CD14-positive monocyte (primary cell): ENCODE data around the gene GREB1. TPM values are rescaled to one million over a fixed set of nuclear protein-coding genes. Genes with fewer than 3 reads are reported as not detected.

Experiments
- DNase-seq, 3 donors: peaks; one replicate each; pipeline ENCODE4 v3.0.0-alpha.2; 2011 to 2022
- H2AFZ ChIP-seq: 2 replicates; pipeline ENCODE4 v1.6.0; 2012; ENCODE audit warnings: mild to moderate bottlenecking, low read depth, low read length, inconsistent platforms; ENCODE audit not compliant: insufficient read depth, poor library complexity, severe bottlenecking
- H3K27ac ChIP-seq, 2 donors: 1 replicate in 1 of 2; 2 replicates in 1 of 2; pipeline ENCODE4 v1.5.1; 2012 to 2013; ENCODE audit warnings: low read length in 2 of 2, control low read depth in 1 of 2, inconsistent platforms in 1 of 2, low read depth in 1 of 2, mild to moderate bottlenecking in 1 of 2
- H3K27me3 ChIP-seq, 2 donors: one replicate each; pipeline versions ENCODE4 v1.6.0 to v1.6.1; 2011 to 2013; ENCODE audit warnings: low read length in 2 of 2; ENCODE audit not compliant: control insufficient read depth in 2 of 2, insufficient read depth in 2 of 2
- H3K36me3 ChIP-seq, 2 donors: replicated peaks in 1 of 2; 1 replicate in 1 of 2; 2 replicates in 1 of 2; pipeline versions ENCODE4 v1.5.1 to v1.6.1; 2012 to 2013; ENCODE audit warnings: low read length in 2 of 2, control low read depth in 1 of 2, inconsistent platforms in 1 of 2, mild to moderate bottlenecking in 1 of 2; ENCODE audit not compliant: insufficient read depth in 2 of 2, control insufficient read depth in 1 of 2
- H3K4me1 ChIP-seq, 2 donors: 1 replicate in 1 of 2; 2 replicates in 1 of 2; pipeline versions ENCODE4 v1.5.1 to v1.6.1; 2012 to 2013; ENCODE audit warnings: low read length in 2 of 2, control low read depth in 1 of 2, inconsistent platforms in 1 of 2, mild to moderate bottlenecking in 1 of 2, moderate library complexity in 1 of 2; ENCODE audit not compliant: insufficient read depth in 2 of 2, control insufficient read depth in 1 of 2
- H3K4me2 ChIP-seq: replicated peaks from 2 replicates; pipeline ENCODE3; 2012; ENCODE audit warnings: low read length, moderate library complexity, mild to moderate bottlenecking; ENCODE audit not compliant: poor library complexity, severe bottlenecking; ENCODE audit errors: extremely low read depth
- H3K4me3 ChIP-seq, 3 experiments: fragments of 200-600 bp in 1 of 3; sonication (generic) in 1 of 3; replicated peaks in 1 of 3; 1 replicate in 2 of 3; 2 replicates in 1 of 3; pipeline ENCODE4 v1.5.1; 2011 to 2013; ENCODE audit warnings: low read length in 3 of 3, mild to moderate bottlenecking in 3 of 3, control low read depth in 2 of 3, low read depth in 2 of 3, inconsistent platforms in 1 of 3, moderate library complexity in 1 of 3
- H3K79me2 ChIP-seq: 2 replicates; pipeline ENCODE4 v1.6.0; 2012; ENCODE audit warnings: mild to moderate bottlenecking, control low read depth, inconsistent platforms, low read length, moderate library complexity; ENCODE audit not compliant: insufficient read depth
- H3K9ac ChIP-seq: 2 replicates; pipeline ENCODE4 v1.6.0; 2017; ENCODE audit warnings: low read length, mild to moderate bottlenecking; ENCODE audit not compliant: insufficient read depth, poor library complexity, severe bottlenecking
- H3K9me3 ChIP-seq, 2 donors: replicated peaks in 1 of 2; 1 replicate in 1 of 2; 2 replicates in 1 of 2; pipeline versions ENCODE4 v1.5.1 to v1.6.1; 2012 to 2013; ENCODE audit warnings: low read length in 2 of 2, control low read depth in 1 of 2; ENCODE audit not compliant: control insufficient read depth in 1 of 2, insufficient read depth in 1 of 2
- H4K20me1 ChIP-seq: 2 replicates; pipeline ENCODE4 v1.6.0; 2012; ENCODE audit warnings: mild to moderate bottlenecking, low read length, control low read depth, moderate library complexity; ENCODE audit not compliant: insufficient read depth
- H3K27ac Mint-ChIP-seq, 7 donors: one replicate each; pipeline ENCODE4 v1.8.0; 2020; ENCODE audit warnings: mild to moderate bottlenecking in 7 of 7, mixed read lengths in 7 of 7, moderate library complexity in 6 of 7, inconsistent platforms in 2 of 7
- H3K27me3 Mint-ChIP-seq, 3 donors: one replicate each; pipeline ENCODE4 v1.8.0; 2021 to 2022; ENCODE audit warnings: low read depth in 3 of 3, mild to moderate bottlenecking in 3 of 3, mixed read lengths in 3 of 3, moderate library complexity in 3 of 3, inconsistent platforms in 1 of 3
- H3K36me3 Mint-ChIP-seq, 2 donors: one replicate each; pipeline ENCODE4 v1.8.0; 2020; ENCODE audit warnings: mixed read lengths in 2 of 2, inconsistent platforms in 1 of 2, mild to moderate bottlenecking in 1 of 2
- H3K4me1 Mint-ChIP-seq: one replicate; pipeline ENCODE4 v1.8.0; 2020; ENCODE audit warnings: mild to moderate bottlenecking, mixed read lengths
- H3K4me3 Mint-ChIP-seq, 2 donors: one replicate each; pipeline ENCODE4 v1.8.0; 2020; ENCODE audit warnings: mild to moderate bottlenecking in 2 of 2, mixed read lengths in 2 of 2, moderate library complexity in 1 of 2
- H3K9me3 Mint-ChIP-seq, 7 donors: one replicate each; pipeline ENCODE4 v1.8.0; 2020 to 2022; ENCODE audit warnings: mixed read lengths in 7 of 7, mild to moderate bottlenecking in 6 of 7, moderate library complexity in 6 of 7, inconsistent platforms in 2 of 7
- WGBS: methylation state at CpG from one replicate; pipeline ENCODE4 v1.1.5; 2013; ENCODE audit warnings: missing lambda C conversion rate; ENCODE audit not compliant: insufficient coverage; 5-methylcytosine and 5-hydroxymethylcytosine counted together
- intact Hi-C, 2 donors: fragments of 100-400 bp; cut with micrococcal nuclease; formaldehyde crosslinking; loops; one replicate each; pipeline versions ENCODE4 v1.15.0 to v1.15.1; 2023
- polyA plus RNA-seq, 3 donors: library from polyadenylated mRNA; depleted of rRNA in 1 of 3; unstranded in 2 of 3; stranded (reverse) in 1 of 3; fragments of 300-500 nt in 2 of 3; fragments of >200 nt in 1 of 3; fragmentation: Illumina TruSeq in 2 of 3; gene quantifications; 1 replicate in 2 of 3; 2 replicates in 1 of 3; pipeline ENCODE4 v1.2.3, GENCODE V29; 2012 to 2021
- TF ChIP-seq, protein P1 (sequence below): fragments of 200-600 bp; IDR thresholded peaks from one replicate; pipeline ENCODE4 v1.8.0; 2022; ENCODE audit warnings: antibody characterized with exemption, mild to moderate bottlenecking

The GREB1 gene
- polyA plus RNA-seq, 3 donors = not detected

DNA sequence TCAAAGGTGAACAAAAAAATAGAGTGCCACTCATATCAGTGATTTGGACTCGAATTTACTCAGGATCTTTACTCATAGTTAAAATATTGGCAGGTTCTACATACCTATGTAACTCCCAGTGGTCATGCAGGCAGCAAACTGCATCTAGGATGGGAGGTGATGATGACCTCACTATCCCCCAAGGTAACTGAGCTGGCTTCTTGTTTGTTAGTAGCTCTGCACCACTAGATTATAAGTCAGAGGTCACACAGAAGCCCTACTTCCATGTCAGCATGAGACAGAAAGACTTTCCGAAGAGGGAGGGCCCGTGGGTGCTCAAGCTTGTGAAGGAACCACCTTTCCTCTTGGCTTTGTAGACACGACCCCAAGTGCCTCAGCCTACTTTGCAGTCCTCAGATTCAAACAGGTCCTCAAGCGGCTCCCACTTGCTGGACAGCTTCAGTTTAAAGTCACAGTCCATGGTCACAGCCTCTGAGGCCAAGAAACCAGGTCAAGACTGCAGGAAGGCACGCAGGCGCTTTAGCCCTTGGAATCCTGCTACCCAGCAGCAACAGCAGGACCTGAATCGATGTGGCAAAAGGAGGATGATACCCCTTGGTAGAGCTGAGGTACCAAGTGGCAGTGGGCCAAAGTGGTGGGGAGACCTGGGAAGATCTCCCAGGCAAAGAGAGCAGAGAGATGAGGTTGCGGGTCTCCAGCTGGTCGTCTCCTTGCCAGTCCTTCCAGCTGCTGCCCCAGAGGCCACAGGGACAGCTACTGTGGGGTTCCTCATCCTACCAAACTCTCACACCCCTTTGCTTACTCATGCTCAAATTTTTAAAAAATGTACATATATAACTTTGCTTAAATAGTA lies 131.9 kb downstream of the GREB1 start:
- Histone ChIP-seq H3K4me1 (no peaks in the 10 kb centered on the region), H2AFZ (no peak overlapping the region), H3K36me3 (no peaks in the 10 kb centered on the region), H3K27me3 (peaks cover 3 to 18% of the 10 kb centered on the region in 2 donors), H3K4me3 (no peak overlapping the region), H3K9ac (no peak overlapping the region), H3K4me2 (no peak overlapping the region), H3K27ac (no peak overlapping the region), H3K9me3 (peaks cover 0 to 8% of the 10 kb centered on the region in 2 donors), H3K79me2 (no peaks in the 10 kb centered on the region), H4K20me1 (no peaks in the 10 kb centered on the region)
- no peak for DNase-seq
- TF ChIP-seq, protein P1, sequence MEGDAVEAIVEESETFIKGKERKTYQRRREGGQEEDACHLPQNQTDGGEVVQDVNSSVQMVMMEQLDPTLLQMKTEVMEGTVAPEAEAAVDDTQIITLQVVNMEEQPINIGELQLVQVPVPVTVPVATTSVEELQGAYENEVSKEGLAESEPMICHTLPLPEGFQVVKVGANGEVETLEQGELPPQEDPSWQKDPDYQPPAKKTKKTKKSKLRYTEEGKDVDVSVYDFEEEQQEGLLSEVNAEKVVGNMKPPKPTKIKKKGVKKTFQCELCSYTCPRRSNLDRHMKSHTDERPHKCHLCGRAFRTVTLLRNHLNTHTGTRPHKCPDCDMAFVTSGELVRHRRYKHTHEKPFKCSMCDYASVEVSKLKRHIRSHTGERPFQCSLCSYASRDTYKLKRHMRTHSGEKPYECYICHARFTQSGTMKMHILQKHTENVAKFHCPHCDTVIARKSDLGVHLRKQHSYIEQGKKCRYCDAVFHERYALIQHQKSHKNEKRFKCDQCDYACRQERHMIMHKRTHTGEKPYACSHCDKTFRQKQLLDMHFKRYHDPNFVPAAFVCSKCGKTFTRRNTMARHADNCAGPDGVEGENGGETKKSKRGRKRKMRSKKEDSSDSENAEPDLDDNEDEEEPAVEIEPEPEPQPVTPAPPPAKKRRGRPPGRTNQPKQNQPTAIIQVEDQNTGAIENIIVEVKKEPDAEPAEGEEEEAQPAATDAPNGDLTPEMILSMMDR = no peak
- Mint-ChIP-seq H3K36me3 (no peaks in the 10 kb centered on the region), H3K27me3 (peaks cover 15 to 32% (median 21%) of the 10 kb centered on the region in 3 donors), H3K4me3 (no peak overlapping the region), H3K4me1 (peaks cover 3% of the 10 kb centered on the region), H3K27ac (no peak overlapping the region), H3K9me3 (peaks cover 8 to 12% (median 11%) of the 10 kb centered on the region in 7 donors)
- 88% methylated on average over 8 of the region's 10 CpGs for WGBS
- intact Hi-C loops = no loop called here

GRCh38 chr2:11667194-11667593 lies 133.3 kb downstream of the GREB1 start:
- Histone ChIP-seq H3K9ac (no peak overlapping the region), H3K4me2 (no peak overlapping the region), H3K27ac (no peak overlapping the region), H2AFZ (no peak overlapping the region), H3K27me3 (peaks cover 5 to 16% of the 10 kb centered on the region in 2 donors), H3K36me3 (no peaks in the 10 kb centered on the region), H3K79me2 (no peaks in the 10 kb centered on the region), H3K4me1 (no peaks in the 10 kb centered on the region), H3K9me3 (peaks cover 0 to 2% of the 10 kb centered on the region in 2 donors), H3K4me3 (no peak overlapping the region), H4K20me1 (no peaks in the 10 kb centered on the region)
- TF ChIP-seq, protein P1 = no peak
- peaks cover 5 to 11% (median 8%) of the 10 kb centered on the region in 7 donors for H3K9me3 Mint-ChIP-seq
- no peak overlapping the region for H3K27ac Mint-ChIP-seq
- no peak for DNase-seq
- H3K4me1 Mint-ChIP-seq = peaks cover 3% of the 10 kb centered on the region
- peaks cover 15 to 34% (median 23%) of the 10 kb centered on the region in 3 donors for H3K27me3 Mint-ChIP-seq
- intact Hi-C loops = no loop called here
- no peak overlapping the region for H3K4me3 Mint-ChIP-seq
- H3K36me3 Mint-ChIP-seq = no peaks in the 10 kb centered on the region
- WGBS = 41% methylated on average over 3 of the region's 3 CpGs
